Transverse colon (tissue), 4 donors: ENCODE results near the gene RRAGA.
"Not testable (repeated sequence)": the region's sequence is repeated elsewhere in the genome, so short reads cannot be mapped to it uniquely, and the experiment has no call there.

ENCODE experiments used
- CTCF ChIP-seq, 5 experiments: fragments of 200-600 bp in 3 of 5; fragments of 450-650 bp in 2 of 5; sonication (generic) in 3 of 5; IDR thresholded peaks; 1 replicate in 2 of 5; 2 replicates in 3 of 5; pipeline ENCODE4 v1.5.1; 2016 to 2017; ENCODE audit warnings: antibody characterized with exemption in 5 of 5, inconsistent platforms in 3 of 5, mild to moderate bottlenecking in 2 of 5, moderate library complexity in 1 of 5
- EP300 ChIP-seq: sonication (generic); formaldehyde crosslinking; IDR thresholded peaks from one replicate; pipeline ENCODE4 v1.6.1; 2017; ENCODE audit warnings: antibody characterized with exemption, low read depth
- POLR2A ChIP-seq: fragments of 450-650 bp; IDR thresholded peaks from one replicate; pipeline ENCODE4 v1.6.1; 2016; ENCODE audit warnings: antibody characterized with exemption, mild to moderate bottlenecking, moderate library complexity
- POLR2AphosphoS5 ChIP-seq, 3 donors: sonication (generic); formaldehyde crosslinking; IDR thresholded peaks; one replicate each; pipeline ENCODE4 v1.6.1; 2016; ENCODE audit warnings: antibody characterized with exemption in 3 of 3

DNA sequence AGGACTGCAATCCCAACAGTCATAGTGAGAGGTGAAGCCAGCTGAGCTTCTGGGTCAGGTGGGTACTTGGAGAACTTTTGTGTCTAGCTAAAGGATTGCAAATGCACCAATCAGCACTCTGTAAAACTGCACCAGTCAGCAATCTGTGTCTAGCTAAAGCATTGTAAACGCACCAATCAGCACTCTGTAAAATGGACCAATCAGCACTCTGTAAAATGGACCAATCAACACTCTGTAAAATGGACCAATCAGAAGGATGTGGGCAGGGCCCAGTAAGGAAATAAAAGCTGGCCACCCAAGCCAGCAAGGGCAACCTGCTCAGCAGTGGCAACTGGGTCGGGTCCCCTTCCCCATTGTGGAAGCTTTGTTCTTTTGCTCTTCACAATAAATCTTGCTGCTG lies 27.6 kb upstream of the RRAGA start:
- TF ChIP-seq POLR2A; EP300; CTCF (IDR thresholded peaks at IDR 0.05); POLR2AphosphoS5 (IDR thresholded peaks at IDR 0.05): not testable (repeated sequence)
